Sigmoid colon (tissue), 7 donors: Measurements from ENCODE around the gene ATG13. TPM values are rescaled to one million over a fixed set of nuclear protein-coding genes. Genes with fewer than 3 reads are reported as not detected.

Experiments
- DNase-seq: peaks from one replicate; pipeline ENCODE4 v3.0.0-alpha.2; 2019
- H3K27ac ChIP-seq, 4 donors: fragments of 200-600 bp; sonication (generic); one replicate each; pipeline ENCODE4 v1.5.1; 2016 to 2019; ENCODE audit warnings: mild to moderate bottlenecking in 1 of 4
- H3K27me3 ChIP-seq, 3 donors: fragments of 200-600 bp; sonication (generic); one replicate each; pipeline ENCODE4 v1.5.1; 2019; ENCODE audit warnings: mild to moderate bottlenecking in 1 of 3
- H3K36me3 ChIP-seq, 4 donors: fragments of 200-600 bp; sonication (generic); one replicate each; pipeline ENCODE4 v1.5.1; 2016 to 2019
- H3K4me1 ChIP-seq, 4 donors: fragments of 200-600 bp; sonication (generic); one replicate each; pipeline ENCODE4 v1.5.1; 2017 to 2019
- H3K4me3 ChIP-seq, 4 donors: fragments of 200-600 bp; sonication (generic); one replicate each; pipeline ENCODE4 v1.5.1; 2017 to 2019; ENCODE audit warnings: mild to moderate bottlenecking in 2 of 4, moderate library complexity in 1 of 4
- H3K9me3 ChIP-seq, 4 donors: fragments of 200-600 bp in 3 of 4; sonication (generic) in 3 of 4; one replicate each; pipeline versions ENCODE4 v1.5.1 to v1.6.1; 2013 to 2019
- CTCF ChIP-seq, 4 experiments: fragments of 450-650 bp in 3 of 4; fragments of 200-600 bp in 1 of 4; IDR thresholded peaks; one replicate each; pipeline ENCODE4 v1.5.1; 2016 to 2019; ENCODE audit warnings: antibody characterized with exemption in 4 of 4, mild to moderate bottlenecking in 3 of 4, moderate library complexity in 2 of 4
- EP300 ChIP-seq, 4 donors: sonication (generic); formaldehyde crosslinking; IDR thresholded peaks; one replicate each; pipeline ENCODE4 v1.6.1; 2017; ENCODE audit warnings: antibody characterized with exemption in 4 of 4
- POLR2A ChIP-seq, 2 donors: fragments of 450-650 bp; IDR thresholded peaks; one replicate each; pipeline ENCODE4 v1.6.1; 2016; ENCODE audit warnings: antibody characterized with exemption in 2 of 2, mild to moderate bottlenecking in 2 of 2, moderate library complexity in 2 of 2
- POLR2AphosphoS5 ChIP-seq, 4 donors: sonication (generic); formaldehyde crosslinking; IDR thresholded peaks; one replicate each; pipeline ENCODE4 v1.6.1; 2017; ENCODE audit warnings: antibody characterized with exemption in 4 of 4
- WGBS, 2 donors: extraction: QIAGEN DNeasy Blood & Tissue Kit; methylation state at CpG; one replicate each; pipeline ENCODE4 v1.1.7; 2013; 5-methylcytosine and 5-hydroxymethylcytosine counted together
- intact Hi-C: fragments of 100-400 bp; cut with DNase I; formaldehyde crosslinking; loops from one replicate; pipeline ENCODE4 v1.15.1; 2023
- polyA plus RNA-seq, 3 donors: library from polyadenylated mRNA; stranded (reverse); fragments of 200-250 nt; gene quantifications; one replicate each; pipeline ENCODE4 v1.2.3, GENCODE V29; 2013
- total RNA-seq, 4 donors: library from RNA; depleted of rRNA; stranded (reverse); fragments of >200 nt; gene quantifications; one replicate each; pipeline ENCODE4 v1.1.0, GENCODE V29; 2016
- donor health status: healthy with polysubstance abuse.
- donor health status: Bipolar disorder and iron deficiency.
- donor health status: healthy.

The ATG13 gene
- total and polyA plus RNA-seq, 7 donors, result 27.6 to 96.4 (median 48.5) TPM

- DNase-seq, result no peak
- WGBS, 2 donors, result 76% methylated on average over 2 of the region's 2 CpGs
- peaks cover 20 to 66% (median 39%) of the 10 kb centered on the region in 4 donors for H3K36me3 ChIP-seq
These were observed 76.3 kb downstream of the ATG13 start for GRCh38 chr11:46693597-46694012.

GRCh38 chr11:46694072-46694471 is 76.7 kb downstream of the ATG13 start:
- TF ChIP-seq POLR2A (IDR thresholded peaks at IDR 0.05) (no peak), EP300 (IDR thresholded peaks at IDR 0.05) (no peak), CTCF (IDR thresholded peaks at IDR 0.05) (no peak), POLR2AphosphoS5 (IDR thresholded peaks at IDR 0.05) (no peak)
- peaks cover 19 to 61% (median 36%) of the 10 kb centered on the region in 4 donors for H3K36me3 ChIP-seq
- peaks cover 0 to 57% (median 44%) of the 10 kb centered on the region in 4 donors for H3K4me1 ChIP-seq
- no peak overlapping the region for H3K4me3 ChIP-seq
- H3K9me3 ChIP-seq, result no peaks in the 10 kb centered on the region
- intact Hi-C loops, result no loop called here
- H3K27me3 ChIP-seq, result no peaks in the 10 kb centered on the region
- H3K27ac ChIP-seq, result peak overlapping the region; percentile 55 to 91 (median 75)
- WGBS, 2 donors, result 89 to 91% methylated on average over 6 of the region's 6 CpGs
- DNase-seq, result no peak

More at GRCh38 chr11:46693597-46694012, 76.3 kb downstream of the ATG13 start:
- Histone ChIP-seq H3K9me3 (no peaks in the 10 kb centered on the region), H3K27me3 (no peaks in the 10 kb centered on the region), H3K4me3 (no peak overlapping the region), H3K4me1 (peaks cover 0 to 52% (median 40%) of the 10 kb centered on the region in 4 donors), H3K27ac (peak overlapping the region; percentile 17 to 91 (median 58))
- TF ChIP-seq POLR2AphosphoS5 (IDR thresholded peaks at IDR 0.05) (peak in 1 of 4 donors; percentile 27), CTCF (IDR thresholded peaks at IDR 0.05) (no peak)
- intact Hi-C loops, result no loop called here

- peaks cover 15 to 56% (median 33%) of the 10 kb centered on the region in 4 donors for H3K36me3 ChIP-seq
- H3K4me3 ChIP-seq, result no peak overlapping the region
- no peaks in the 10 kb centered on the region for H3K9me3 ChIP-seq
- no peaks in the 10 kb centered on the region for H3K27me3 ChIP-seq
- peaks cover 0 to 63% (median 50%) of the 10 kb centered on the region in 4 donors for H3K4me1 ChIP-seq
- intact Hi-C loops, result no loop called here
- TF ChIP-seq POLR2AphosphoS5 (IDR thresholded peaks at IDR 0.05) (no peak), EP300 (IDR thresholded peaks at IDR 0.05) (no peak), POLR2A (IDR thresholded peaks at IDR 0.05) (no peak), CTCF (IDR thresholded peaks at IDR 0.05) (no peak)
- 89% methylated on average over 7 of the region's 7 CpGs for WGBS, 2 donors
- no peak for DNase-seq
- peak overlapping the region; percentile 55 to 91 (median 75) for H3K27ac ChIP-seq
These were observed 77.3 kb downstream of the ATG13 start for GRCh38 chr11:46694607-46695006.

GRCh38 chr11:46695345-46696211 is 78.2 kb downstream of the ATG13 start:
- intact Hi-C loops, result no loop called here
- H3K27me3 ChIP-seq, result no peaks in the 10 kb centered on the region
- TF ChIP-seq CTCF (IDR thresholded peaks at IDR 0.05), result no peak
- TF ChIP-seq EP300 (IDR thresholded peaks at IDR 0.05), result no peak
- TF ChIP-seq POLR2AphosphoS5 (IDR thresholded peaks at IDR 0.05), result no peak
- no peak for TF ChIP-seq POLR2A (IDR thresholded peaks at IDR 0.05)
- H3K36me3 ChIP-seq, result peaks cover 15 to 49% (median 33%) of the 10 kb centered on the region in 4 donors
- H3K9me3 ChIP-seq, result no peaks in the 10 kb centered on the region
- H3K27ac ChIP-seq, result peak overlapping the region; percentile 55 to 91 (median 75)
- no peak overlapping the region for H3K4me3 ChIP-seq
- peaks cover under 1 to 66% (median 53%) of the 10 kb centered on the region in 4 donors for H3K4me1 ChIP-seq
- WGBS, 2 donors, result 94 to 95% methylated on average over 12 of the region's 12 CpGs
- DNase-seq, result no peak
